ENCODE data around the gene EIF4G1.

- TF ChIP-seq CTCF (conservative IDR thresholded peaks at IDR 0.05; ENCODE audit: low read depth in 2 of 2), result no peak
- no peak for TF ChIP-seq STAT1 (IDR thresholded peaks at IDR 0.05; ENCODE audit: unreplicated experiment)
- no peak for TF ChIP-seq EZH2phosphoT487 (IDR thresholded peaks at IDR 0.05; ENCODE audit: unreplicated experiment)
- TF ChIP-seq REST (IDR thresholded peaks at IDR 0.05; ENCODE audit: unreplicated experiment), result no peak
- TF ChIP-seq EZH2 (IDR thresholded peaks at IDR 0.05; ENCODE audit: low read depth, unreplicated experiment), result no peak
- TF ChIP-seq POLR2AphosphoS5 (IDR thresholded peaks at IDR 0.05; ENCODE audit: low read depth), result no peak
- no peak for TF ChIP-seq ZNF114 (CRISPR knock-in tag; IDR thresholded peaks at IDR 0.05)
- TF ChIP-seq JUNB (IDR thresholded peaks at IDR 0.05; ENCODE audit: unreplicated experiment), result no peak
- no peak for TF ChIP-seq CREB1 (CRISPR knock-in tag; IDR thresholded peaks at IDR 0.05; ENCODE audit: low read depth)
Measured at GRCh38 chr3:184325269-184325668, 10.9 kb downstream of the EIF4G1 start.
